NCI-H345 treated with DMSO at 0.1 percent for 48 hours (cell line): ENCODE results near the gene NAA40.

ENCODE experiments used
- DNase-seq: peaks from one replicate; lab custom pipeline; 2025; ENCODE audit not compliant: unreplicated experiment; lab: John Stamatoyannopoulos, UW

The NAA40 gene

DNA sequence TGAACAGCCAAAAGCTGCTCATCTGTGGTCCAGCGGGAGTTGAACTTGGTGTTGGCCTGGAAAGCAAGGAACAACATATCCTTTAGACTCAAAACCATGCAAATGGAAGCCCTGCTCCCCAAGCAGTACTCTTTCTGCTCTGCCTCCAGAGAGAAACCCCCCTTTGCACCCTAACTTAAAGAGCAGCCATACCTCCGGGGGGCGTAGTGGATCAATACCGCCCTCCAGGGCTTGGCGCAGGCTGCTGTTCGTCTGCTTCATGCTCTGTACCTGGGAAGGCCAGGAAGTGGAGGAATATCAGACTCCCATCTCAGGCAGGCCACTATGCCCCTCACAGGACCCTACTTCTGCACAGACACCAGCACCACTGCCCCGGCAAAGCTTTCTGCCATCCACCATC is 26.1 kb upstream of the NAA40 start:
- no peak for DNase-seq

DNA sequence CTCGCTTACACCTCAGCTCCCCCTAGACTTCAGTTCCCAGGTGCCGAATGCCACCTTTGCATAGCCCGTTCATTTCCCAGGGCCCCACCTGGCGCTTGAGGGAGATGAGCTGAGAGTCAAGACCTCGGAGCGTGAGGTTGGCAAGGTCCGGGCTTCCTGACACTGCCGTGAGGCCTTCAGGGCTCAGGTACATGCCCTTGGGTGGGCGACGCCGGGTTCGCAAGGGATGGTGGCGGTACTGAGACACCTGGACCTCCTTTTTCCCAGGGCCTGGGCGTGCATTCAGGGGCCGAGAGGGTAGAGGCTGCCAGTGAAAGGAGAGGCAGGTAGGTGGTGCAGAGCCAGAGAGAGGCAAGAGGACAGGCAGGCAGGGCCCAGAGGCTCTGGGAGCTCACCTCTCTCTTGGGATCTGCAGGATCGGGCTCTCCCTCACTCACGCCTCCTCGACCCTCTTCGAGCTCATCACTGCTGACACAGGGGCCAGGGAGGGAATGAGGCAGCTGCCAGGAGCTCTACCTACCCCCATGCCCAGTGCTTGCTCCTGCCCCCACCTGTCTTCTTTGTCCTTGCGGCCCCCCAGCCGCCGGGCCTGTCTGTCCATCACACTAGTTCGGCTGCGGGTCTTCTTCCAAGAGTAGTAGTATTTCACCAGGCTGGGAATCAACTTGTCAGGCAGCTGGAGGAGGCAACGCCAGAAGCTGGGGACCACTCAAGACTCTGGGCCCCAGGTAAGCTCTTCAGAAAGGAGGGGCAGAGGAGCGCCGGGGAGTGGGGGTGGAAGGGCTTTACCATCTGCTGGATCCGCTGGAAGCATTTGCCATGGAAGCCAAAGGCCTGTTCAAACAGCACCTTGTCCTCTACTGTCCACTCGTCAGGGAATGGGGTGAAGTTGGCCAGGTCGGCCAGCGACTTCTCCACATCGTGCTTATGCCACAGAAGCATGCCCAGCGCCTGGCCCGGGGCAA is 24.7 kb upstream of the NAA40 start:
- no peak for DNase-seq

DNA sequence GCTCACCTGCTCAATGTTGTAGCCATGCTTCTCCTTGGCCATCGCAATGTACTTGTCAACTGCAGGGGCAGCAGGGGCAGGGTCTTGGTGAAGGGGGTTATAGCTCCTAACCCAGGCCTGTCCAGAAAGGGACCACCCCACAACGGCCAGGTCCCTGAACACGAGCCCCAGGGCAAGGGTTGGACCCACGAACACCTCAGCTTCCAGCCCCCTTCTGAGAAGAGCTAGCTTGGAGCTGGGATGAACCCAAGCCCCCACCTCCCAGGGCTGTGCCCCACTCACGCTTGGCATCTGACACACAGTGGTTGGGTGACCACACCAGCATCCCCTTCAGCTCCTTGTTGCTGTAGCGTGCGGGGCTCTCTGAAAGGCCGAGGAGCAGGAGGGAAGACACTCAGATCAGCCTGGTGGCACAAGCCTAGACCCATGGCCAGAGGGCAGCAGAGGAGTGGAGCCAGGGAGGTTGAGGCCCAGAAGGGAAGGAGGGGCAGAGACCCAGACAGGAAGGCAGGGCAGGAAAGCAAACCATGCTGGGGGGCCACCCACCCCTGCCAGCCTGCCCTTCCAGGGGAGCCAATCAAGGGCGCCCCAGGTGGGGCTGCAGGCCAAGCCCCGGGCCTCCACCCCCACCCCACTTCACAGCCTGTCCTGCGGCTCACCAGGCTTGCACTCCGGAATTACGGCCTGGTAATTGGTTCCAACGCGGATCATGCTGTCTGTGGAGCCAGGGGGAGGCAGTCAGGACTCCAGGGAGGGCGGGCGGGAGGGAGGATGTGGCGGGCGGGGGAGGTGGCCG is 23.7 kb upstream of the NAA40 start:
- DNase-seq, result no peak

DNA sequence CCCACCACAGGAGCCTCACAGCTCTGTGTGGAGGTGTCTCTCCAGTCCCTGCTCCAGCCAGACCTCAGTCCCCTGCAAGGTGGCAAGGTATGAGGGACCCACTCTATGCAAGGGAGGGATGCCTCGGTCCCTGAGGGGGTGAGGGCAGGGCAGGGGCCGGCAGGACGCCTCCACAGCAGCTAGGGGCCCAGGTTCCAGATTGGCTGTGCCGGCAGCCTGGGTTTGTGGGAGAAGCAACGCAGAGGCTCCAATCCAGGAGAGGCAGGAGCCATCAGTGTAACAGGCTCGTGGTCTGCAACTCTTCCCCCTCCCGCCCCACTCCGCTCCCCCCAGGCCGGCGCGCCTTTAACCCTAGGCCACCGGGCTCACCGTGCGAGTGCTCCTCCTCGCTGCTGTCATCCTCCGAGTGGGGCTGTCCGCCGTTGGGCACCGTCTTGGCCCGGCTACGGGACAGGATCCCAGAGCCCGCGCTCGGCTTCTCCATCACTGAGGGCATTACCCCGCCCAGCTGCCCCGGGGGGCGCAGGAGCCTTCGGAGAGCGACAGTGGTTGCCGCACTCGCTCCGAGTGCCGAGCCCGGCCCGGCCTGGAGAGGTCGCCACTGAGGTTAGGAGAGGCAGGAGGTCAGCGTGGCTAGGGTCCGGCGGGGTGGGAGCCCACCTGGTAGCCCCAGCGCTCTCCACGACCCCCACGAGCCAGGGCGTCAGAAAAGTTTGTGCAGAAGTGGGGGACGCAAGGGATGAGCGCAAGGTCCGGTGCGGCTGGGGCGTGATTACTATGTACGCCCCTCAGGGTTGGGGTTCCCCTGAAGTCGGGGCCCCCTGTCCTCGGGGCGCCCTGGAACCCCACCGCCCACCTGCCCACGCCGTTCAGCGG is 22.6 kb upstream of the NAA40 start:
- no peak for DNase-seq

DNA sequence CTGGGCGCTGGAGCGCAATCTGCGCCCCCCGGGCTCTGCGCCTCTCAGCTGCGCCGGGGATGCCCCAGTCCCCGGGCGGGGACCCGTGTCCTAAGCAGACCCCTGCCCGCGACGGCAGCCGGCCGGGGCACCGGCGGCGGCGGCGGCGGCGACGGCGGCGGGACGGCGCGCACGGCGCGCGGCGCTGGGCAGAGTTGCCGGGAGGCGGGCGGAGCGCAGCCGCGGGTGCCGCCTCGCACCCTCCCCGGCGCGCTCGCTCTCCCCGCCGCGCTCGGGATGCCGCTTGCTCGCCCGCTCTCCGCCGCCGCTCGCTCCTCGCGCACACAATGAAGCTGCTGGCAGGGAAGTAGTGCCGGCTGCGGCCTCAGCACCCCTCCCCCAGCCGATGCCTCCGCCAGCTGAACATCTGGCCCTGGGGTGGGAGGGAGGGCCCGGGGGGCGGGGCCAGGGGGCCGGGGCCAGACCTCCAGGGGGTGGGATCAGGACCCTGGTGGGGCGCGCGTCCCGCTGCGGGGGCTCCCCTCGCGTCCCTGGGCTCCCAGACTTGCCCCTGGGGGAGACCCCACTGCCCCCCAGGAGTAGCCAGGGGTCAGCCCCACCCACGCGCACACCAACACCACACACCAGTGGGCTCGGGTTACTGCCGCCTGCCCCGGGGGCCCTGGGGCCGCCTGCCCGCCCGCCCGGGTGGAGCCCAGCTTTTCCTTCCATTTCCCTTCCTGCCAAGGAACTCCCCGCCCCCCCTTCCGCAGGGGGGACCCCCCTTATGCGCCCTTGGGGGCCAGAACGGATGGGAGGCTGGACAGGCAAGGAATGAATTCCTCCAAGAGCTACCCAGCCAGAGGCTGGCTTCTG is 21.7 kb upstream of the NAA40 start, which contains the start of gene RCOR2:
Gene RCOR2, minus strand, starts transcription at position 328 of the 855 bp plus-strand sequence. CDS start 708 bp downstream, outside the sequence.
- DNase-seq, result peak; percentile 54

DNA sequence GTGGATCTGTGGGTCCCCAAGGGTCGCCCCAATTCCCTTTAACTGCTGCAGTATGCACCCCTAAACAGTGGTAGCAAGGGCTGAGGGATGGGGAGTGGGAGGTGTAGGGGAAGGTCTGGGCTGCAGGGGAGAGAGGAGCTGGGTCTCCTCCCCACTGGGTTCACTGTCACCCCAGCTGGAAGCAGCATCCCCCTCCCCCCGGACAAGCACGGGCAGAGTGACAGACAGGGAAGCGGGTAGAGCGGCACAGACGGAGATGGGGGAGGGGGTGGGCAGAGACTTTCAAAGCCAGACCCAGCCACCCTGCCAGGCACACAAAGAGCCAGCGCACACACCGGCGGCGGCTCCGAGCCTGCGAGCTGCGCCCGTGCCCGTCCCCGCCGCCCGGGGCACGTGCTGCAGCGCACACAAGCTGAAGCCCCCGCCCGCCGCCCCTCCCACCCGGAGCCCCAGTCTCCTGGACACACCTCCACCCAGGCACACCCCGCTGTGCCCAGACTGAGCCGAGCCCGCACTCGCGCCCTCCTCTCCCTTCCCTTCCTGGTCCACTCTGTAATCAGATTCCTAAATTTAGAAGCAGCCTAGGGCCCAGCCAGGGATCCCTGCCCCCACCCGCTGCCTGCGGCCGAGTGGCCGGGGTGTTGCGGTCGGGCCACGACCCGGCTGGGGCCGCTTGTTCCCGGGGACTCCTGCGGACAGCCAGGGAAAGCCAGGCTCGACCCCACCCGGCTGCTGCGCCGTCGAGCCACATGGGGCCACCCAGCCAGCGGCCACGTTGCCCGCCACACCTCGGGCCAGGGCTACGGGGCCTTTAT is 20.9 kb upstream of the NAA40 start:
- peak; percentile 65 for DNase-seq

DNA sequence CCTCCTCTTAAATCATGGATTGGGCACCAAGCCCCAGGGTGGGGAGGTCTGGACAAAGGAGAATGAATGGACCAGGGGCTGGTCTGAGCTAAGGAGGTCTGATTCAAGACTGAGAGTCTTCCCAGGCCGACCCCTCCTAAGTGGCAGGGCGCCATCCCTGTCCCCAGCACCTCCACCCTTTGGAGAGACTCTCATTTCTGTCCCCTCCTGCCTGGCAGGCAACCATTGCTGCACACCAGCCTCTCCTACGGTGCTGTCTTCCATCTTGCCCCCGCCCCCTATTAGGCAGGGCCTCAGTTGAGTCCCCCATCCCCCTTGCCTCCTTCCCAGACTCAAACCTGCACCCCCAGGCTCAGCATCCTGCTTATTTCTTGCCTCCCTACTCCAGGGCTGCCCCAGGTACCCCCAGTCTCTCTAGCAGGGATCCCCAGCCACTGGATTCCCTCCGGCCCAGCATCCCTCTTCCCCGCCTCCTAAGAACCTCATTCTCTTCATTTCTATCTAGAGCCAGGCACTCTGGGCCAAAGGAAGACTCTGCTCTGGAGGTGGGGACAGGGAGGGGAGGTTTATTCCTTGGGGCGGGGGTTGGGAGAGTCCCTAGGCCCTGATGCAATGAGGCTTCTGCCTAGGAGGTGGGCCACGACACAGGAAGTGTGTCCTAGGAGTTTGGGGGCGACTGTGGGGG is 20.2 kb upstream of the NAA40 start:
- DNase-seq, result no peak

DNA sequence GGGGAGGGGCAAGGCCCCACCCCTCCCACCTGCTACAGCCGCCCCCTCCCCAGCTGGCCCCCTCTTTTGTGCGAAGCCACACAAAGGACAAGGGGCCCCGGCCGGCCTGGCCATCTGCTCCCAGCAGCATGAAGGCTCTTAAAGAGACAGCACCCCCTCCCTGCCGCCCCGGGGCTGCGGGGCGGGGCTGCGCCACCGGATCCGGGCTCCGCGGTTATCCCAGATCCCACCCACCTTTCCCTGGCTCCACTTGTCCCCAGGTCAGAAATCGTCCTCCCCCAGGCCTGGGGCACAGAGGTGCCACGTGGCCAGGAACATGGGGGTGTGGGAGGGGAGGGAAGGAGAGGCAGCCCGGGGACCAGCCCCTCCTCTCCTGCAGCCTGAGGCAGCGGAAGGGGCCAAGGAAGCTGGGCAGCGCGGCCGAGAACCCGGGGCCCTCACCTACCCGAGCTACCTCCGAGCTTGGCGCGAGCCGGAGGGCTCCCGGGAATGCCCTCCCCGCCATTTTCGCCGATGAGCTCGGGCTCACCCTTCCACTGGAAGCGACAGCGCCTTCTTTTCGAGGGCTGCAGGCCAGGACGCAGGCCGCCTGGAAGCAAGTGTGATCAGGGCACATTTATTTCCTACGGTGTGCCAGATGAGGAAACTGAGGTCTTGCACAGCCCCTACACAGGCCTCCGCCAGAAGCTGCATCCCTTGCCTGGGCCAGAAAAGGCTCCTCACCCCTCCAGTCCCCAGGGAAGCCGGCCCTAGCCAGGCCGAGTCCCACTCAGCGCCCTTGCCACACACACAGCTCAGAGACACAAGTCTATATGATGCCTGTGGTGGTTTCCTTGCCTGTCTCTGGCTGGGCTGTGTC is 19.3 kb upstream of the NAA40 start:
- DNase-seq, result no peak

DNA sequence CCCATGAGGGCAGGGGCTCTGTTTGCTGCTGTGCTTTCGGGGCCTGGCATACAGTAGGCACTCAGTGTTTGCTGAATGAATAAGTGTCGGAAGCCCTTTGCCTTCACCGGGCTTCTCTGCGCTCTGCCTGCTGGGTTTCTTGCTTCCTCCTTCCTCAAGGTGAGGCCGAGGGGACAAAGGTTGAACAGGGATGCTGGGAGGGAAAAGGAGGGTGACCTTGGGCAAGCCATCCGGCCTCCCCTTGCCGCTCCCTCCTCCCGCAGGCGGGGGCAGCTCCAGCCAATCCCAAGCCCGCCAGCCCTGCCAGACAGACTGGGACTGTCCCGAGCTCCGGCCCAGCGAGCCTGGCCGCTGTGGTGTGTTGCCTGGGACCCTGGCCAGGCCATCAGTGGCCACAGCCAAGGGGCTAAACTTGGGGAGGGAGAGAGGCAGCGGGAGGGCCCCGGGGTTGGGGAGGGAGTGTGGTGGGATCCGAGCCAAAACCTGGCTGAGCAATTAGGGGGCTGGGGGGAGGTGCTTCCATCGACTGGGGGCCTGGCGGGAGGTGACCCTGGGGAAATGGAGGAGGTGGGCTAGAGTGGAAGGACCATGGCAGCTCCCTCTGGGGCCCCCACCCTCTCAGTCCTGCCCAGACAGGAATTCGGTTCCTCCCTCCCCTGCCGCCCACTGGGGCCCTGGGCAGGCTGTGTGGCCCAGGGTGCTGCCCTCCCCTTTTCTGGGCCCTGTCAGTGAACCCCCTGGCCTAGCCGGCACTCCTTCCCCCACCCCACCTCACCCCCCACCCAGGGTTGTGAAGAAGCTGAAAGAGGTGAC is 18.5 kb upstream of the NAA40 start:
- DNase-seq, result no peak

DNA sequence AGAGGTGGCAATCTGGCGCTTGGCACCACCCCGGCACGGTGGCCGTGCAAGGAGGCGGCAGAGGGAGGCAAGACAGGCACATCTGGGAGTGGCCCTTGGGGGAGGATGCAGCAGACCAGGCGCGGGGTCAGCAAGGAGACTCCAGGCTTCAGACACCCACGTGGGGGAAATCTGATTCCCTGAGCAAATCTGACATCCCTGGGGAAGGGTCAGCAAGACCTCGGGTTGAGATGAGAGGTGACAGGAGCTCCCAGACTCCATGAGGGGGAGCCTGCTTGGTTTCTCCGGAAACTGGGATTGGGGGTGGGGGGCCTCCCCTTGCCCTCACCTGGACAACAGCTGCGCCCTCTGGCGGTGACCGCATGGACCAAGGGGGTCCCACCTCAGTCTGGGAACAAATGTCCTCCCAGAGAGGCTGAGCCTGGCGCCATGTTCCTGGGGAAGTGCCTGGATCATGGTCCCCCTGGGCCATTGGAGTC is 17.8 kb upstream of the NAA40 start:
- no peak for DNase-seq

DNA sequence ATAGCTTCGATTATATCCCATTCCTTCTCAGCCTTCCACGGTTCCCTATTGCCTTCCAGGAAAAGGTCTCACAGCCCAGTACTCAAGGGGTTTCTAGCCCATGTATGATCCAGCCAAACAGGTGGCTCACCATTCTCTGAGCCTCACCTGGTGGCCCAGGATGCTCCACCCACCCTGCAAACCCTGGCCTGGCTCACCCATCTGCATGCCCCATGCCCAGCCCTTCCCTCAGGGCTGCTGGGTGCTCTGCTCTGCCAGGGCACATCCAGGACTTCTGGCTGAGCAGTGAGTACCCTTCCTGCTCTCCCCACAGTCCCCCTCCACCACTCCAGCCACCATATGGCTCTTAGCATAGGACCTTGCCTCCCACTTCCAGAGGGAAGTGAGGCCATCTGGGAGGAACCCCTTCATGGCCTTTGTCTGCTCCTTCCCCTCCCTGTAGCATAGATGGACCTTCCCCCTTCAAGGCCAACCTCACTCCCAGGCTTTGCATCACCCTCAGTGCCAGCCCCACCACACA is 16.1 kb upstream of the NAA40 start:
- no peak for DNase-seq

DNA sequence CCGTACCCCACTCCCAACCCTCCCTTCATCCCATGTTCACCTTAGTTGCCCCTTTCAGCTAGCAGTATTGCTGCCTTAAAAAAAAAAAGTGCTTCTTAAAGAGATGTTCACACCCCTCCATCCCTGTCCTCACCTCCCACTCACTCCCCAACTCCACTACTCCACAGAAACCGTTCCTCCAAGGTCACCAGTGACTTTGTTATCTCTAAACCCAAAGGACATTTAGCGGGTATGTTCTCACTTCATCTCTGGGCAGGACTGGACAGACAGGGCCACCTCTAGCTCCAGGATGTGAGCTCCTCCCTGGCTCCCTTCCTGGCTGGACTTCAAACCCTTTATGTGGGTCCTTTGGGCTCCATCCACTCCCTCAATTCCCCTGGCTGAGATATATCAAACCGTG is 15.5 kb upstream of the NAA40 start:
- no peak for DNase-seq

DNA sequence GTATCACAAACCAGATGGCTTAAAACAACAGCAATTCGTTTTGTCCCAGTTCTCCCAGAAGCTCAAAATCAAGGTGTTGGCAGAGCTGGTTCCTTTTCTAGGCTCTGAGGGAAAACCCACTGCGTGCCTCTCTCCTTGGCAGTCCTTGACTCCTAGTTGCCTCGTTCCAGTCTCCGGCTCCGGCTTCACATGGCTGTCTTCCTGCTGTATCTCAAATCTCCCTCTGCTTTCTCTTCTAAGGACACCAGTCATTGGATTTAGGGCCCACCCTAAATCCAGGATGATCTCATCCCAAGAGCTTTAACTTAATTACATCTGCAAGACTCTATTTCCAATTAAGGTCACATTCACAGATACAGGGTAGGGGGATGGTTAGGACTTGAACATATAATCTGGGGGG is 9.2 kb upstream of the NAA40 start:
- no peak for DNase-seq

DNA sequence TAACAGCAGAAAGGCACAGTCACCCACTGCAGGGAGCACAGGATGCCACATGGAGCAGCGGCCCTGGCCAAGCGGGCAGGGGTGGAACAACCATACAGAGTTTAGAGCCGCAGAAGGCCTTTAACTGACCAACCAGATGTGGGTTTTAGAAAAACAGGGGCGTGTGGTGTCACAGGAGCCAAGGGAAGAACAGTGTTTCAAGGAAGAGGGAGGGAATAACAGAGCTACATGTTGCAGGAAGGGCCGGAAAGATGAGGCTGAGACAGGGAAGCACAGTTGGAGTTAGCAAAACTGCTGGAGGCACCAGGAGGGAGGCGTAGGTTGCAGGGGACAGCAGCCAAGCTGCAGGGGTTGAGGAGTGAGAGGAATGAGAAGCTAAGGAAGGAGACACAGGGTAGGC is 7.8 kb upstream of the NAA40 start:
- DNase-seq, result no peak

DNA sequence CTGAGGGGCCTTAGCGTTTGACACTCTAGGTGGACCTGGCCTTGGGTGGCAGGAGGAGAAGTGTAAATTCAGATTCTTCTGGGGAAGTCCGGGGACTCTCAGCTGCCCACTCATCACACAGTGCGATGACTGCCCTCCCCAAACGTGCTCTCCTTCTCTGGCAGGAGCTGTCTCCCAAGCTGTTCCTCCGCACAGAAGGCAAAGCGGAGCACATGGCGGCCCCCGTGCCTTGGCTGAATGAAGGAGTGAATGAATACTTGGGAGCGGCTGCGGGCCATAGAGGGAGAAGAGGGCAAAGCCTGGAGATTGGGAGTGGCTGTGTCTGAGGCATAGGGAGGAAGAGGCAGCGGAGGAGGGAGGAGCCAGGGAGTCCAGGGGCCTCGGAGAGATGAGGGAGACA is 6.9 kb upstream of the NAA40 start:
- no peak for DNase-seq

DNA sequence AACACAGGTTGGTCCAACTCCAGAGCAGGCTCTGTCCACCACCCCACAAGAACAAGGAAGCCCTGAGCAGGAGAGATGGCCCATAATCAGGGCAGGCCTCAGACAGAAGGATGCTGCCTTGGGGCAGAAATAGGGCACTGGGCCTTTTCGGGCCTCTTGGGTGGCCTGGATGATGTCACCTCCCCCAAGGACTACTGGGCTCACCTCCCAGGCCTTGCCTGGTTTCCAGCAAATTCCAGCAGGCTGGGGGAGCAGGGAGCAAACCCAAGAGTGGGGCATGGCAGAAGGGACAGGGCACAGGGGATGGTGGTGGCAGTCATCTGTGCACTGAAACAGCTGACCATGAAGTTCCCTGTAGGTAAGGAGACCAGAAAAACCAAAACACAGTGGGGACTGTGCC is 5.3 kb upstream of the NAA40 start:
- no peak for DNase-seq
